DND-41 (cell line): Measurements from ENCODE around the gene PTBP3.

Source experiments
- ATAC-seq: fragments of 200-7000 bp; cut with Tn5 transposase; 3 replicates; pipeline ENCODE4 v1.9.1; 2021; ENCODE audit warnings: low read depth; ENCODE audit not compliant: insufficient read depth
- DNase-seq: peaks from one replicate; pipeline ENCODE4 v3.0.0-alpha.2; 2020
- H2AFZ ChIP-seq: 2 replicates; pipeline ENCODE4 v1.6.0; 2012; ENCODE audit warnings: low read depth, low read length
- H3K27ac ChIP-seq: 2 replicates; pipeline ENCODE4 v1.5.1; 2012; ENCODE audit warnings: low read length, inconsistent platforms
- H3K27me3 ChIP-seq: fragments of 200-600 bp; sonication (generic); 2 replicates; pipeline ENCODE4 v1.6.0; 2012; ENCODE audit warnings: low read length, mild to moderate bottlenecking, inconsistent platforms; ENCODE audit not compliant: insufficient read depth, poor library complexity
- H3K36me3 ChIP-seq: 2 replicates; pipeline ENCODE4 v1.5.1; 2012; ENCODE audit warnings: low read length, inconsistent platforms; ENCODE audit not compliant: insufficient read depth
- H3K4me1 ChIP-seq: 2 replicates; pipeline ENCODE4 v1.5.1; 2012; ENCODE audit warnings: mild to moderate bottlenecking, low read length; ENCODE audit not compliant: insufficient read depth
- H3K4me2 ChIP-seq: 2 replicates; pipeline ENCODE4 v1.6.0; 2012; ENCODE audit warnings: mild to moderate bottlenecking, moderate library complexity, low read length, inconsistent platforms; ENCODE audit not compliant: insufficient read depth
- H3K4me3 ChIP-seq, 2 experiments: fragments of 200-600 bp in 1 of 2; shearing (Covaris generic) in 1 of 2; 2 replicates each; pipeline ENCODE4 v1.5.1; 2012 to 2016; ENCODE audit warnings: inconsistent platforms in 2 of 2, low read length in 2 of 2, mild to moderate bottlenecking in 2 of 2, low read depth in 1 of 2, moderate library complexity in 1 of 2
- H3K79me2 ChIP-seq: 2 replicates; pipeline ENCODE4 v1.6.0; 2012; ENCODE audit warnings: low read length, inconsistent platforms; ENCODE audit not compliant: insufficient read depth
- H3K9ac ChIP-seq: 2 replicates; pipeline ENCODE4 v1.6.0; 2012; ENCODE audit warnings: low read depth, mild to moderate bottlenecking, inconsistent platforms, low read length, moderate library complexity
- H3K9me3 ChIP-seq: 2 replicates; pipeline ENCODE4 v1.5.1; 2012; ENCODE audit warnings: low read length, moderate library complexity, mild to moderate bottlenecking, inconsistent platforms; ENCODE audit not compliant: insufficient read depth, severe bottlenecking
- H4K20me1 ChIP-seq: 2 replicates; pipeline ENCODE4 v1.6.0; 2012; ENCODE audit warnings: low read length; ENCODE audit not compliant: insufficient read depth
- EZH2 ChIP-seq: IDR thresholded peaks from 3 replicates; pipeline ENCODE4 v1.6.1; 2012; ENCODE audit warnings: borderline replicate concordance, low read depth, mild to moderate bottlenecking, moderate library complexity, low read length, inconsistent platforms; ENCODE audit not compliant: severe bottlenecking
- TF ChIP-seq, protein P1 (sequence below): IDR thresholded peaks from 2 replicates; pipeline ENCODE4 v1.5.1; 2012; ENCODE audit warnings: borderline replicate concordance, low read length, moderate library complexity, mild to moderate bottlenecking; ENCODE audit not compliant: poor library complexity, severe bottlenecking; ENCODE audit errors: extremely low read depth

The PTBP3 gene

DNA sequence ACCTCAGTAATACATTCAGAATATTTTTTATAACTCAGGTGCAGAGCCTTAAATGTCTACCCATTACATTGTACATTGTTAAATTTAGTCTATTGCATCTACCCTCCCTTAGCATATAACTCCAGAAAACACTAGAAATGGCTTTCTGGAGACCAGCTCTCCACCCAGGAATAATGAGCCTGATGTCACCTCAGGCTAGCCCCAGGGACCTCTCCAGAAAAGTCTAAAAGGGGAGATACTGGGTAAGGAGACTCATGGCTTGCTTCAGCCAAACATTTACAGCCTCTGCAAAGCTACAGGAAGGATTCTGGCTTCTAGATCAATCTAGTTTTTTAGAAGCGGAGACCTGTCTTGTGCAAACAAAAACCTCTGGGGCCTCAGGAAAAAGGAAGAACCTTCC, 144.5 kb downstream of the PTBP3 start:
- ATAC-seq (no peak), DNase-seq (no peak)
- Histone ChIP-seq H3K79me2 (no peaks in the 10 kb centered on the region), H3K9ac (no peak overlapping the region), H2AFZ (no peak overlapping the region), H4K20me1 (no peaks in the 10 kb centered on the region), H3K27me3 (no peaks in the 10 kb centered on the region), H3K4me1 (no peaks in the 10 kb centered on the region), H3K9me3 (no peaks in the 10 kb centered on the region), H3K4me3 (no peak overlapping the region), H3K36me3 (no peaks in the 10 kb centered on the region), H3K4me2 (no peak overlapping the region), H3K27ac (no peak overlapping the region)
- no peak for TF ChIP-seq EZH2
- TF ChIP-seq, protein P1, sequence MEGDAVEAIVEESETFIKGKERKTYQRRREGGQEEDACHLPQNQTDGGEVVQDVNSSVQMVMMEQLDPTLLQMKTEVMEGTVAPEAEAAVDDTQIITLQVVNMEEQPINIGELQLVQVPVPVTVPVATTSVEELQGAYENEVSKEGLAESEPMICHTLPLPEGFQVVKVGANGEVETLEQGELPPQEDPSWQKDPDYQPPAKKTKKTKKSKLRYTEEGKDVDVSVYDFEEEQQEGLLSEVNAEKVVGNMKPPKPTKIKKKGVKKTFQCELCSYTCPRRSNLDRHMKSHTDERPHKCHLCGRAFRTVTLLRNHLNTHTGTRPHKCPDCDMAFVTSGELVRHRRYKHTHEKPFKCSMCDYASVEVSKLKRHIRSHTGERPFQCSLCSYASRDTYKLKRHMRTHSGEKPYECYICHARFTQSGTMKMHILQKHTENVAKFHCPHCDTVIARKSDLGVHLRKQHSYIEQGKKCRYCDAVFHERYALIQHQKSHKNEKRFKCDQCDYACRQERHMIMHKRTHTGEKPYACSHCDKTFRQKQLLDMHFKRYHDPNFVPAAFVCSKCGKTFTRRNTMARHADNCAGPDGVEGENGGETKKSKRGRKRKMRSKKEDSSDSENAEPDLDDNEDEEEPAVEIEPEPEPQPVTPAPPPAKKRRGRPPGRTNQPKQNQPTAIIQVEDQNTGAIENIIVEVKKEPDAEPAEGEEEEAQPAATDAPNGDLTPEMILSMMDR: no peak

DNA sequence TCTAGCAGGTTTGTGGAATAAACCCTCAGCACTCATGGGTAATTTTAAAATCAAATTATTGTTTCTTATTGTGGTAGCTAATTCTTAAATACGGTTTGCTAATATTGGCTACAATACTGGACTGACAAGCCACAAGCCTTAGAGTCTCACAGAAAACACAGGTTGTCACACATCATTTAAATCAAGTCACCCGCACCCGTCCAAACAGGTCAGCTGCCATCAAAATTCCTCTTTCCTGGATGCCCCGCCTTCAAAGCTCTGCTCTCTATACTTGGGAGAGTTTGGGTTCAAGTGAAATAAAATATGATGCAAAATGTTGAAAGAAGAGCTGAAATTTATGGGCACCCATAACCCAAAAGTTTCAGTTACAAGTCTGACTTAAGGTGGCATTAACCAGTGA, 146.0 kb downstream of the PTBP3 start:
- DNase-seq (no peak), ATAC-seq (no peak)
- no peaks in the 10 kb centered on the region for H3K9me3 ChIP-seq
- no peak overlapping the region for H3K4me3 ChIP-seq
- H3K4me1 ChIP-seq: no peaks in the 10 kb centered on the region
- TF ChIP-seq EZH2: no peak
- TF ChIP-seq, protein P1: no peak
- no peaks in the 10 kb centered on the region for H3K79me2 ChIP-seq
- no peaks in the 10 kb centered on the region for H4K20me1 ChIP-seq
- no peak overlapping the region for H3K9ac ChIP-seq
- no peaks in the 10 kb centered on the region for H3K36me3 ChIP-seq
- H3K4me2 ChIP-seq: no peak overlapping the region
- no peaks in the 10 kb centered on the region for H3K27me3 ChIP-seq
- H2AFZ ChIP-seq: no peak overlapping the region
- no peak overlapping the region for H3K27ac ChIP-seq

DNA sequence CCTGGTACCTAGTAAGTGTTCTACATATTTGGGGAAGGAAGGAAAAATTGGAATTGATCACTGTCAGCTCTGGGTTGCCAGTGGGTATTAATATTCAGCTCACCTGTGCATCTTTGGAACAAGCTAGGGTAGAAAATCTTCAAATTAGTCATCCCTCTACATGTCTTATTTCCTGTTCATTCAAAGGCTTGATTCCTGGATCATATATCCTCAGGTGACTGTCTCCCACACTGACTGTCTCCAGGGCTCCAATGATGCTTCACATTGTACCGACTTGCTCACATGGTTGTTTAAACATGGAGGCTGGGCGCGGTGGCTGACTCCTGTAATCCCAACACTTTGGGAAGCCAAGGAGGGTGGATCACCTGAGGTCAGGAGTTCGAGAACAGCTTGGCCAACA, 146.7 kb downstream of the PTBP3 start:
- no peak overlapping the region for H3K9ac ChIP-seq

More for the DNA sequence above, 146.7 kb downstream of the PTBP3 start:
- Histone ChIP-seq H3K4me1 (no peaks in the 10 kb centered on the region), H3K79me2 (no peaks in the 10 kb centered on the region), H3K4me2 (no peak overlapping the region), H3K4me3 (no peak overlapping the region), H4K20me1 (no peaks in the 10 kb centered on the region), H2AFZ (no peak overlapping the region), H3K36me3 (no peaks in the 10 kb centered on the region), H3K9me3 (no peaks in the 10 kb centered on the region), H3K27ac (no peak overlapping the region), H3K27me3 (no peaks in the 10 kb centered on the region)
- no peak for TF ChIP-seq EZH2
- TF ChIP-seq, protein P1: no peak
- no peak for ATAC-seq
- DNase-seq: no peak
